HK-2 (cell line): Measurements from ENCODE around the gene MAP1LC3B.
A peak's percentile ranks its signal among the peaks of the same experiment; 100 is the strongest.

Experiments
- DNase-seq: peaks from one replicate; pipeline ENCODE4 v3.0.0-alpha.2; 2018; ENCODE audit not compliant: unreplicated experiment

Gene MAP1LC3B

DNA sequence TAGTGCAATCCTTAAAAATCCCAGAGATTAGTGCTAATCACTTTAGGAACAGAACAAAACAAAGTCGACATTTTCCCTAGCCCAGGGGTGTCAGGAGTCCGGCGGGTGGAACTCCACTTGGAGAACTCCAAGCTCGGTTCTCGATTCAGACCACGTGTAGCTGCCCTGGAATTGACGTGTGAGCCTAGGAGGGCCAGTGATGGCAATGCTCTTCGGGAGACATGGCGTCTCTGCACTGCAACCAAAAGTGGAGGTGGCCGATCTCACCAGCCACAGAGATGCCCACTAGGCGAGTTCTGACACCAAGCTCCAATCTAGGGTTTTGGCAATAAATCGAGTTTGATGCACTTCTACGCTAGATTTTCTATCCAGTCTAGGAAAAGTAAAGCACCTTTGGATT lies 17.6 kb downstream of the MAP1LC3B start:
- DNase-seq: no peak

DNA sequence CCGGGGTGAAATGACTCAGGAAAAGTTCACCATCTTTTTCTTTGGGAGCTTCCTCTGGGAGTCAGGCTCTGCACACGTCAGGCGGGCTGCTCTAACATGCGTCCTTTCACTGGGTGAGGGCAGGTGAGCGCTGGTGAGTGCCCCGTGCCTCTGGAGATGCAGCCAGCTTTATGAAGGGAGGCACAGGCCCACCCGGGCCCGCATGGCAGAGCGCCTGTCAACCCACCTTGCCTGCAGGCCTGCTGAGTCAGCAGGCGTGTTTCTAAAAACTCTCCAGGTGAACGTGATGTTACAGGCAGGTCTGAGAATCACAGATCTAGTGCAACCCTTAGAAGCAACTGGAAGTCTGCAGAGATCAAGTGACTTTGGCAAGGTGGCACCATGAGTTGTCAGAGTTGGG lies 18.4 kb downstream of the MAP1LC3B start:
- no peak for DNase-seq

DNA sequence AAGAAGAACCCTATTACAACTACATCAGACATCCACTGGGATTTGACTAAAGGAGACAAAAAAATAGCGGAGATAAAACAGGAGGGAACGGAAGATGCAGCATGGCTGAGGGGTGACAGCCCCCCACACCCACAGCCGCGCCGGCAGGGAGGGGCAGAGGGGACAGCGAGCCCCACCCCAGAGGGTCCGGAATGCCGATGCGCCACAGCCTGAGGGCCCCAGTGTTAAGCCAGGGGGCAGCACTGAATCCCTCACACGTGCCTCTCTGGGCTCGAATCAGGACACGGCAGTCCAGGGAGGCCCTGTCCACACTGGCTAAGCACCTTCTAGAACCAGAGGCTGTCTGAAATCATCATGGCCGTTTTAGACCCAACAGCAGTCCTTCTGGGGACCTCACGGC lies 18.8 kb downstream of the MAP1LC3B start:
- DNase-seq: no peak

GRCh38 chr16:87411375-87412271 lies 19.5 kb downstream of the MAP1LC3B start:
- DNase-seq: no peak

- DNase-seq: no peak
Measured at GRCh38 chr16:87412371-87412995, 20.3 kb downstream of the MAP1LC3B start.

DNA sequence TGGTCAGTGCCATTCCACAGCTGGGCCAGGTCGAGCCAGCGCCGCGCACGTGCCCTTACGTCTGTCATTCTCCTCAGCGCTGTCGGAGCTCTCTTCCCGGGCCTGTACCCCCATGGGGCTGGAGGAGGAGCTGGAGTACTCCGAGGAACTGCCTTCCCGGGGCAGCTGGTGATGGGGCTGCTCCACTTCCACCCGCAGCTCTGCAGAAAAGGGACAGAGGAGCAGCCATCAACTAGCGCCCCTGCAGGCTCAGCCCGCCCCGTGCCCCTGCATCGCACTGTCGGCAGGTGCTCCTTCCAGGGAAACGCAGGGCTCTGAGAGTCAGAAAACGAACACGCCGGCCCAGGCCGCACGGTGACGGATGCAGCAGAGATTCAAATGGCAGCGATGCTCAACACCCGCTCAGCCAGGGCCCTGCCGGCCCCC lies 20.9 kb downstream of the MAP1LC3B start:
- no peak for DNase-seq

DNA sequence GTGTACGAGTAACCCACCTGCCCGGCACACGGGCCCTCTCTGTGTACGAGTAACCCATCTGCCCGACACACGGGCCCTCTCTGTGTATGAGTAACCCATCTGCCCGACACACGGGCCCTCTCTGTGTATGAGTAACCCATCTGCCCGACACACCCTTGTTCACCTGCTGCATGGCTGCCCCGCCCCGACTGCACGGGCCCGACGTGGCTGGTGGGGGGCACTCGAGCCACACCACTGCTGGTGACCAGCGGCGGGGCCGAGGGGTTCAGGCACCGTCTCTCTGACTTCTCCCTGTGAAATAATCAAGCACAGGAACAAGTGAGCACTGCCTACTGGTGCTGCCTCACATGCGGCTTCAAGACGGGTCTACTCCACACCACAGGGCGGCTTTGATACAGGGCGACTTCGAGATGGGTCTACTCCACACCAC lies 22.1 kb downstream of the MAP1LC3B start:
- peak; percentile 57 for DNase-seq

DNA sequence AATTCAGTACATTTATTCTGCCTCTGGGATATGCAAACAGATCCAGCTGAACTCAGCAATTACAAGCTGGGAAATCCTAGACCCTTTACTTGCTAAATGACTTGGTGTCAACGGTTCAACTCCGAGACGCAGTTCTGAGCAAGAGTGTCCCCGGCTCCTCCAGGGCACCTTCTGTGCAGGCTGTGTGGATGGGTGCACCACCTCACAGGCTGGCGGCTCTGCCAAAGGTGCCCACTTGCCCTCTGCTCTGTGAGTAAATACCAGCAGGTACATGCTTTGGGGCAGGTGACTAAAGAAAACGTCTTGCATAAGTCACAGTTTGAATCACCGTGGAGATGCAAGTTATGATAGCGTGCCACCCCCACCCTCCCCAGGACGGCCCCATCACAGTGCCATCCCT lies 23.3 kb downstream of the MAP1LC3B start:
- DNase-seq: no peak

- no peak for DNase-seq
Measured at GRCh38 chr16:87416826-87417527, 24.8 kb downstream of the MAP1LC3B start.

GRCh38 chr16:87417528-87417910 lies 25.4 kb downstream of the MAP1LC3B start:
- DNase-seq: no peak

DNA sequence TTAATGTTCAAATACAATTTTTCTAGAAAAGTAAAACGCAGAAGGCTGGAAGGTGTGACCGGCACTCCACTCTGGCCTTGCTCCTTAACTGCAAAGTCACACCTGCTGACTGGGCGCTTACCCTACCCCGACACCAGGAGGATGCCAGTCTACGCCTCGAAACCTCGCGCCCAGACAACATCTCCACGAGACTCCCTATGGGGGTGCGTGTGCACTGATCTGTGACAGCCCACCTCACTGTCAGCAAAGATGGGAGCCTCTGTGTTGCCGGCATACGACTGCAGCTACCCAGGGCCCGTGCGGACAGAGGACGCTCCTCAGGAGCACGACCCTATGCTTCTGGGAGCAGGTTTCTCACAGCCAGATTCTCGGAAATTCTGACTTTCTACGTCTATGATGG lies 26.1 kb downstream of the MAP1LC3B start:
- DNase-seq: no peak

DNA sequence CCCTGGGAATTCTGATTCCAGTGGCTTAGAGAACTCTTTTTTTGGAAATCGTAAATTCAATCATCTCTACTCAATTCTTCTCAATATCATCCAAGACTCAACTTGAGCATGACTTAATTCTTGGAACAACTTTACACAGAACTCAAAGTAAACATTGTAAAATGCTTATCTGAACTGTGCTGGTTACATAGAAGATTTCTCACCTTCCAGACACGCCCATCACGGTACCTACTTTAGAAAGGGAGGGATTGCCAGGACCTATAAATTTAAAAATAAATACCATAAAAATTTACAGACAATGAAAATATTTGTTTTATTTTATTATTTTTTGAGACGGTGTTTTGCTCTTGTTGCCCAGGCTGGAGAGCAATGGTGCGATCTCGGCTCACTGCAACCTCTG lies 26.5 kb downstream of the MAP1LC3B start:
- DNase-seq: no peak

DNA sequence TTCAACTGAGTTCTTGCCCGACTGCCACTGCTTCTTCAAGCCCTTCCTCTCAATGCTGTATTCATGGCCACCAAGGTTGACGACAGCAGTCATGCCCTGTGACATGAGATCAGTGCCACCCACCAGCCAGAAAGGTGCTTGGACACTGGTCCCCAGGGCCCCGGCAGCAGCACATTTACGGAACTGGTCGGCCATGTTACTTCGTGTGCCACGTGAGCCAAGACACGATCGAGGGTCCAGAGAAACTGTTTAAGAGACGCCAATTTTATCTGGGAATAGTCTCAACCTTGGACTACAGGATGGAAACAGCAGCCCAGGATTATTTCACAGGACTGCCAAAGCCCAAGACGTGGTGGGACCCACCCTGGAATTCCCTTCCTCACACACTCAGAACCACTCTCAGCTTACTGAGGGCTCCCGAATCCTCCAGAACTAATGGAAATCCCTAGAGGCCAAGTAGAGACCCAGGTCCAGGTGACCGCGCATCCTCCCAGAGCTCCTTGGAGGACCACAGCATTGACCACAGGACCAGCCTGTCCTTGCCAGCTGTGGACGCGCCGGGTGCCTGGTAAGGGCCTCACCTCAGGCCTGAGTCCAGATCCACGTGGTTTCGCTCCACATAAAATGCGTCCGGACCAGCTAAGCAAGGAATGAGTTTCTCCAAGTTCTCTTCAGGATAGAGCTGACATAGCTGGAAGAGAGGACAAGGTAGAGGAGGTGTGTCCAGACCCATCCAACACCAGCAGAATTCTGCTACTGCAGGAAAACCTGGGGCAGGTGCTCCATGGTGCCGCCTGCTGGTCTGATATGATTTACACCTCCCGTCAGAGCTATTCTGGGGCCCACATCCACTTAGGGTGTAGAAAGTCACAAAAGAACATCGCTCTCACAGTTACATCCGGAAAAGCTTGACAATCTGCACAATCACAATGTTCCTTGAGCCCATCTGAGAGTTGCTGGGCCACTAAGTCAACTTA lies 28.2 kb downstream of the MAP1LC3B start:
- DNase-seq: no peak

DNA sequence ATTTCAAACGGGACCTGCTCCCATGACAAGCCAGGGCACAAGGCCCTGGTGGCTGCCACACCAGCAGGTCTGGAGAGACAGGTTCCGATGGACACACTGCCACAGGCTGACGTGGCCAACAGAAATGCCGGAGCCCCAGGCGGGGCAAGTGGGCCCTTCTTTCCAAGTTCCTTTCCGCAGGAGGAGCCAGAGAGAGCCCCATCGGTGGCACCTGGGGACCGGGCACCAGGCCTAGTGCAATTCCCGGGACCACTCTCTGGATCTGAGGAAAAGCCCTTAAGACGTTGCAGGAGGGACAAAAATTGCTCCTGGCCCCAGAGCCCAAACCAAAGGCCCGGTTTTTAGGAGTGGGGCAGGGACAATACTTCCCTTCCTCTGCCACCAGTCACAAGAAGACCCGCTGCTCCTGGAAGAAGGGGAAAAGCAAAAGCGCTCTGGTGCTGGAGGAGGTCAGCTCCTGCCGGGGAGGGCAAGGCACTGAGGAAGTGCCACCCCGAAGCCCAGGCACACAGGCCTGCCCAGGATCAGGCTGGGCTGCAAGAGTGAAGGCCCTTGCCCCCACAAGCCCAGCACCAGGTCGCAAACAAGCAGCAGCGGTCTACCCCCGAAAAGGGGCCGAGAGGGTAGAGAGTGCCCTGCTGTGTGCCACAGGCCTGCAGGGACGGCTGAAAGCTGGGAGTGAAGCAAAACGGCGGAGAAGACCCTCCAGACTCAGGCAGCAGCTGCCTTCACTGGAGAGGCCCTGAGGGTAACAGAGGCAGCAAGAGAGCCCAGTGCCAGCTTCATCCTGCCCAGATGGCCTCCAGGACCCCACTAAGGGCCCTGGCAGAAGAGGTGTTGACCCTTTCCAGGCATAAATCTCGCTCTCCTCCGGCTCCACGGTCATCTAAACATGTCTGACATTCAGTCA lies 29.1 kb downstream of the MAP1LC3B start:
- DNase-seq: no peak

- no peak for DNase-seq
Measured at GRCh38 chr16:87422106-87422505, 30.0 kb downstream of the MAP1LC3B start.

DNA sequence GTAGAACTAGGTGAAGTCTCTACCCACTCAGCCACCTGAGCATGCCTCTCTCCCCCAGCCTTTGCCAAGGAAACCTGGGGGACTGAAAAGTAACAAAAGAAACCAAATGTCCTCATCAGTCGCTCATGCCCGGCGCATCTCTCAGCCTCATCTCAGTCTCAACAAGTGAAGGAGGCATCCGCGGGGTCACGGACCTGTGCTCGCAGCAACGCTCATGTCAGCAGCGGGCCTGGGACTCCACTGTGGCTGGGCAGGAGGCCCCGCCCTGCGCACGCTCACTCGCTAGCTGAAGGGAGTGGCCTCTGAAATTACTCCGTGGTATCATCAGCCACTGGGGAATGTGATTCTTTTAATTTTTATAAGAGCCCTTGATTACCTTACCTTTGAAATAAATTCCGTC lies 31.3 kb downstream of the MAP1LC3B start:
- DNase-seq: no peak

DNA sequence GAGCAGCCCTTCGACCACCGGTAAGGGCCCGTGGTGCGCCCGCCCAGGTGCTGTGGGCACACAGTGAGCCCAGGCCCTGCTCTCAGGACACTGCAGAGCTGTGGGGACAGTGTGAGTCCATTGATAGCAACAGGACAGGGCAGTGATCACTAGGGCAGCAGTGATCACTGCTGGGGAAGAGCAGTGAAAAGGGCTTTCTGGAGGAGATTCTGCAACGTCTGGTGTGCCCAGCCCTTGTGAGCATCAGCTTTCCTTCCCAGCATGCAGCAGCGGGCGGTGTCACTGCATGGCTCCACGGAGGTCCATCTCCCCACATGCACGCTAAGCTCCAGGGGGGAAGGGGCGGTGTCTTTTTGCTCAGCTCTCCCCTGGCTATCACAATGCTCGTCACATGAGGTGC lies 32.1 kb downstream of the MAP1LC3B start:
- no peak for DNase-seq

DNA sequence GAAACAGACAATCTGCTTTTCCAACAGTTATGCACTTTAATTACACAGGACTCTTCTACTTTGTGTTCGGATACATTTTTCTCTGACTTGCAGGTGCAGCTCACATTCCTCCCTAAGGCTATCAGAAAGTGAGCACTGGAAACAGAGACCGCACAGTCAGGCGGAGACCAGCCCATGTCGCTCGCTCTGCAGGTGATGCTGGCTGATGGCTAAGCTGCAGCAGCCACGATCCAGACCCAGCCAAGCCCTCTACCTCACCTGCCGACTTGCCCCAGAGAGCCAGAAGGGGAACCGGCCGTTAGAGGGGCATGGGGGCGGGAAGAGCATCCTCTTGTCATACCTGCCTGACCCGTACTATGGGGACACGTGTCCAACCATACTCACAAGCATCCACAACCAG lies 33.8 kb downstream of the MAP1LC3B start:
- DNase-seq: no peak

DNA sequence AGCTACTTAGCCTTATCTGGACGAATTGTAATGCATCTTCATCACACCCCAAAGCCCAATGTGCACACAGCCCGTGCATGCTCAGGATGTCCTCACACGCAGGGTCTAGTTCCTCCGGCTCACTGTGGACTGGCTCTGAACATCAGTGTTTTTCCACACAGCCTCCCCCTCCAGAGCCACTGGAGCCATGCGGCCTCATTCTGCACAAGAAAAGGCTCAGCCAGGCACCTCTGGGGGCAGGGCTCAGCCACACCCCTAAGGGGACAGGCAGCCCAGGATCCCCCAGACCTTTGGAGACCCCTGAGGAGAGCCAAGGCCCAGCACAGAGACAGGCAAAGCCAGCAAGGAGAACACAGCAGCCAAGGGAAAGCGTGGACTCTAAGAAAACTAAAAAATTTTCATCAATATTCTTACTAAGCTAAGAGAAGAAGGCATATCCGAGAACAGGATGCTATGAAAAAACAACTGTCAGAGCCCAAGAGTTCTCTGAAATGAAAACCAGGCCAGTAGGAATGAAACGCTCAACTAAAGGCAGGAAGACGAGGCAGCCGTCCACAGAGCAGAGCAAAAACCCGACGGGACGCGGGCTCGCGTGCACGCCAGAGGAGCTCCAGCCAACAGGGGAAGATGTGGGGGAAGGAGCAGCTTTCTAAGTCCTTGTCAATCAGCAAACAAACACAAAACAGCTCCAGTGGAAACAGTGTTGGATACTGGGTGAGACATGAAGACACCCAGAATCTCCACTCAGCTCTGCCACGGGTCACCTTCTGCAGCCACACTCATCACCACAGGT lies 34.5 kb downstream of the MAP1LC3B start:
- no peak for DNase-seq

DNA sequence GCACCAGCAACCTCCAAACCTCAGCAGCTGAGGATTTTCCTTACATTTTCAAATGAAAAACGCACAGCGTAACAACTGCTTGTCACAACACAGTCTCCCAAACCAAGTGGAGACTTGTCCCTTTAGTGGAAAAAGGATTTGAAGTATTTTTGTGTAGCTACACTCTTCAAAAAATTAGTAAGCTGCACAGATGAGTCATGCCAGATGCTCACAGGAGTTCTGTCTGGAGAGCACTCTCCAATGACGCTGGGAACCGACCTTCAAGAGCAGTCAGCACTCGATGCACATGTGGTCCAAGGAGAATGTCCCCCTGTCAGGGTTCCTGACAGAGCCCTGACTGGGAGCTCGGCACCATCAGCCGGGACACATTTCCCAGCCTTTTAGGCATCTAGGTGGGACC lies 39.8 kb downstream of the MAP1LC3B start:
- peak; percentile 11 for DNase-seq
